DMS114 treated with DMSO at 0.1 percent for 48 hours (cell line): ENCODE data around the gene TMEFF1.

Source experiments
- DNase-seq: peaks from one replicate; lab custom pipeline; 2025; ENCODE audit not compliant: unreplicated experiment; lab: John Stamatoyannopoulos, UW

The TMEFF1 gene

DNA sequence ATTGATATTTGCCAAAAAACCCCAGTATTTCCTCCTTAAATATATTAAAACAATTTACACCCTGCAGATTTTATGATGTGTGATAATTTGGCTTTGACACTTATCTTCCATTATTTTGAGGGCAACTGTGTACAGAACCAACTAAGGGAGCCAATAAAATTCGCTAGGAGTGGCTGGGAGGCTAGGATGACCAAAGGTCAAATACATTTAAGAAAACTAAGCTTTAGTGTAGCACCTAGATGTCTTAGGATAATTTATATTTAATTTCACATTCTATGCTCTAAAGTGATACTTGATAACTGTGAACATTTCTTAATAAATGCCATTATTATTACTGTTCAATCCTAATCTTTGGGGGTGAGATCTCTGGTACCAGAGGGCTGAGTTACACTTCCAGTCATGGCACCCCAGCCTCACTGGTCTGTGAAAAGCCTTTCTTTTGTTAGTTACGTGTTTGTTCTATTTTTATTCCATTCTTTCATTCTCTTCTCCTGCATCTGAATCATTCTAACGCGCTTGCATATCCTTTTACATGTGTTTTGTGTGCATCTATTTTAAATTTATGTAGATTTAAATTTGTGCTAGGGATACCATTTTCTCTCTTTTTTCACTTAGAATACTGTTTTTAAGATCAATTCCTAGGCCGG is 26.9 kb upstream of the TMEFF1 start:
- no peak for DNase-seq

DNA sequence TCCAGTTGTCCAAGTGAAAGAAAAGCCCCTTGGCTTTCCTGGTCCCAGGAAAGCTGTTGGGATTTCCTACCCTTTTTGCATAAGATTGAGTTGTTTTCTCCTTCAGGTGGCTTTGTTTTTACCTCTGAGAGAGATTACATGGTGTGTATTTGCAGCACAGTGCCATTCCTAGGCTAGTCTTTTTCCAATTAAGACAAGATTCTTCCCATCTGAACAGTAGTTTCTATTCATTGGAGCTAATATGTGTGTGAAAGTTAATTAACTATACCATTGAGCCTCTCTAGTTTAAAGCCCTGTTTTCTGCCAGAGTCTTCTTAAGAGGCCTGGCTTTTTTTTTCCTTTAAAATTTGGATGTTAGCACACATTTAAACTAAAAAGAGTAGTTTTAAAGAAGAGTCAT is 25.9 kb upstream of the TMEFF1 start:
- no peak for DNase-seq

DNA sequence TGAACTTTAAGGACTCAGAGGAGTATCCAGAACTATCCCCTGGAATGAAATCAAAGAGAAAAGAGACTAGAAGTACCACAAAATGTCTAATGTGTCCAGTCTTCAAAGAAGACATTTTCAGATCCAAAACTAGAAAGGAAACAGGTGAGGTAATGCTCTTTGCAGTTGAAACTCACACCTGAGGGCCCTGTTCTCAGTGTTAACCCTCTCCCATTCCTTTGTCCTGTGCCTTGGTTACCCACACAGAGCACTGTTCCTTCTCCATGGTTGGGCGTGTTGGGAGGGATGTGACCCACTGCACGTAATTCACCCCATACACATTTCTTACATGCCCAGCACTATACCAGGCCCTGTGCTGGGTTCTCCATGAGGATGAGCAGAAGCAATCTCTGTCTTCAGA is 24.7 kb upstream of the TMEFF1 start:
- no peak for DNase-seq

DNA sequence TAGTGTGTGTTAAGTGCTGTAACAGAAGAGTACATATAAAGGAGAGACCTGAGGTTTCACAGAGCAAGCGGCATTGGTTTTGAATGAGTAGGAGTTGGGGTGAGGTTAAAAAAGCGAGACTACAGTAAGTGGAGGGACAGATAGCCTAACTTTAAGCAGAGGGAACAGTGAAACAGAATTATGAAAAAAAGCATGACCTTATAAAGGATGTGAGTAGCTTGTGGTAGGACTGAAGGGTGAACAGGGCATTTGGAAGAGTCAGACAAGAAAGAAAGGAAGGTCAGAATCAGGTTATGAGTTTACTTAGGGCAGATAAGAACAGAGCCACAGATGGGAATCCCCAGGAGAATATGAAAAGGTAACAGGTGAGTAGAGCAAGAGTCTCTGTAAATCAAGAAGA is 23.5 kb upstream of the TMEFF1 start:
- DNase-seq, result no peak

DNA sequence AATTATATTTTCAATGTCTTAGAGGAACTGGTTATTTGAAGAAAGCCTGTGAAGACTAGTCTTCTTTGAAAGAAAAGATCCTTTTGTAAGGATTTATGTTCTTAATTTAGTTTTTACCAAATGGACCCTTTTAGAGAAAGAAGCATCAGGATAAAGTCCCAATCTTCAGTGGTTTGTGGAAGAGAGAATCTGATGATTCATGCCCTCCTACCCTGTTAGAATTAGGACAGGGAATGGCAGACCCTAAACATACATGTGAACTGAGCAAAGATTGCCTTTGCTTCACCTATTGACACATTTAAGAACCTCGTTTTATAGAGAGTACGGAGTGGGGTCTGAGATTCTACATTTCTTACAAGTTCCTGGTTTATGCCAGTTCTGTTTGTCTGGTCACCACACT is 20.1 kb upstream of the TMEFF1 start:
- DNase-seq, result no peak

DNA sequence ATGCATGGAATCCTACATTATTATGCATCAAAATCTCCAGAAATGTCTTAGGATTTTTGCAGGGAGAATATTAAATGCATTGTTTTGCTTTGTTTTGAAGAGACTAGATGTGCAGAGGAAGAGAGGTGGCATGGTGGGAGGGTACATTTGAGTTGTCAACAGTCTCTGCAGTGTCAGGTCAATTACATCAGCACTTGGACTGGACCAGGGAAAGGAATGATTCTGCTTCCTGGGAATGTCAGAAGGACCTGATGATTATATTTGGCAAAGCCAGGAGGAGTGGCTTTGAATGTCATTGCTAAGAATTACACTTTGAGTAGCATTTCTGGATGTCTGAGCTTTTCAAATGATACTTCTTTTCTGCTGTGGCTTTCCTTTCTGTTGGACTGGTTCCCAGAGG is 17.5 kb upstream of the TMEFF1 start:
- no peak for DNase-seq

DNA sequence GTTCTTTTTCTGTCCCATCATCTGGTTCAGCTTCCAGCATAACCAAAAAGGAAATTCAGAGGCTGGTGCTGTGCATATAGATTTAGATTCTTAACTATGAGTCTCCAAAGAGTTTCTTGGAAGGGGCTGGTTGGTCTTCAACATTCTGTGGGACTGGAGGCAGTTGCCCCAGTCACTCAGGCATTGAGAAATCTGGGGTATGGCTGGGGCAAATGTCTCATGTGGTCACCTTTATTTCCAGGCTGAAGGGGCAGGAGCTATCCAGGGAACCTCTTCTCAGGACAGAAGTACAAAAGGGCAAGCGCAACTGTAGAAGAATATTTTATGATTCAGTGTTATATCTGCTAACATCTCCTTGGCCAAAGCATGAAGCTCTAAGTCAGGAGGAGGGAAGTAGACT is 15.4 kb upstream of the TMEFF1 start:
- DNase-seq, result no peak

DNA sequence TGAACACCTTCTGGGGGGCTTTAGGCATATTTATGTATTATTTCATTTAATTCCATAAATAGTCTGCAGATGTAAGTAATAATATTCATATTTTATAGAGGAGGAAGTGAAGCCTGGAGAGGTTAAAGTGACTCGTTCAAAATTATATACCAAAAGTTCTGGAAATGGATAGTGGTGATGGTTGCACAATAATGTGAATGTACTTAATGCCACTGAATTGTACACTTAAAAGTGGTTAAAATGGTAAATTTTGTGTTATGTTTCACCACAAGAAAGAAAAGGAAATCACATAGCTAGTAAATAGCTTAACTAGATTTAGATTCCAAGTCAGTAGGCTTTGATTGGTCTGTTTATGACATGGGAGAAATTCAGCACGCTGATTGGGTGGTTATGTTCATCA is 13.0 kb upstream of the TMEFF1 start:
- DNase-seq, result no peak

DNA sequence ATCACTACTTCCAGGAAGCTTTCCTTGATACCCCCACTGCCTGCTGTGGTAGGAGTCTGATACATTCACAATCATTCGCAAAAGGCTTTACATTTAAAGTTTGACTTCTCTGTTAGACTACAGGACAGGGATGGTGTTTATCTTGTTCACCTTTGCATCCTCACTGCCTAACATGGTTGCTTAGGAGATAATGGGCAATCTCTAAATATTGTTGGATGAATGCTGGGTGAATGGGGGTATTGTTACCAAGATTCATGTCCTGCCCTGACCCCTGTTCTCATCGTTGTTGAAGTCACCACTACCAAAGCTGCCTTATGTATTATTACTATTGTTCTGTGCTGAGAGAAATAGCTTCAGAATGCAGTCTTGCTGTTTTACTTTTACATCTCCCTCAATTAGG is 7.7 kb upstream of the TMEFF1 start:
- no peak for DNase-seq

DNA sequence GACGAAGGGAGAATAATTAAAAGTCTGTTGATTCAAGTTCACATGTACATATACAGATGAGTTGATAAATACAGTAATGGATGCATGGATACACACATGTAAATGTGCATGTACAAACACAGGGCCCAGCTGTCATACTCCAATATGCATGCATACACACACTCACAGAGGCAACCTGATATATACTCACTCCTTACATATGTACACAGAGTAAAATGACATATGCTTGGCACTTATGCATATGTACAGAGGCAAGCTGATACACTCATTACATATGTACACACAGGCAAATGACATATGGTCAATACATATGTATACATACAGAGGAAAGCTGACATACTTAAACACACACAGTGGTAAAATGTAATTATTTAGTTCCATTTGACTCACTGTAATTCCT is 7.2 kb upstream of the TMEFF1 start:
- DNase-seq, result no peak

DNA sequence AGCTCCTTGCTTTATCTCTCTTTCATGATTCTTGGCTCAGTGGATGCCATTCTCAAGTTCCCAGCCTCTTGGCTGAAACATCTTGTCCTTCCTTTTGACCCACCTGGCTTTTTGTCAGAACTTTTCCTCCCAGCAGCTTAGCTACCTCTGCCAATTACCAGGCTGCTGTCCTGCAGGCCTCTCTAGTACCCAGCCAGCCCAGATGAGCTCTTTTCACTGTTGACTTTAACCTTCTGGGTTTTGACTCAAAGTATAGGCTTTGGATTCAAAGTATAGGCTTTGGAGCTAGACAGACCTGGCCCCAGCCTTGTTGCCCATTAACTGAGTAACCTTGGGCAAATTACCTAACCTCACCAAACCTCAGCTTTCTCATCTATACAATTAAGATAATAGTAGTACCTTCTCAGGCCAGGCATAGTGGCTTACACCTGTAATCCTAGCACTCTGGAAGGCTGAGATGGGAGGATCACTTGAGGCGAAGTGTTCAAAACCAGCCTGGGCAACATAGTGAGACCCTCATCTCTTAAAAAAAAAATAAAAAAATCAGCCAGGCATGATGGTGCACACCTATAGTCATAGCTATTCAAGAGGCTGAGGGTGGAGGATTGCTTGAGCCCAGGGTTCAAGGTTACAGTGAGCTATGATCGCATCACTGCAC is 6.6 kb upstream of the TMEFF1 start:
- no peak for DNase-seq

DNA sequence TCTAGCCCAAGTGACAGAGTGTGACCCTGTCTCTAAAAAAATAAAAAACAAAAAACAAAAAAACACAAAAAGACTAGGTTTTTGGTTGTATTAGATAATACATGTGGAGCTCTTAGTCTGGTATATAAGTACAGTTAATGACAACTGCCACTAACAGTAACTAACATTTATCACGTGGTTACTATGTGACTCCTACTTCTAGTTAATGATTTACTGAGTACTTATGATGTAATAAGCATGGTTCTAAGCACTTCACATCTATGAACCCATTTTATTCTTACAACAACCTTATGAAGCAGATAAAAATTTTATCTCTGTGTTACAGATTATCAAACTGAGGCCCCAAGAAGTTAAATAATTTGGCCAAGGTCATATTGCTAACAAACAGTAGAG is 6.1 kb upstream of the TMEFF1 start:
- no peak for DNase-seq

DNA sequence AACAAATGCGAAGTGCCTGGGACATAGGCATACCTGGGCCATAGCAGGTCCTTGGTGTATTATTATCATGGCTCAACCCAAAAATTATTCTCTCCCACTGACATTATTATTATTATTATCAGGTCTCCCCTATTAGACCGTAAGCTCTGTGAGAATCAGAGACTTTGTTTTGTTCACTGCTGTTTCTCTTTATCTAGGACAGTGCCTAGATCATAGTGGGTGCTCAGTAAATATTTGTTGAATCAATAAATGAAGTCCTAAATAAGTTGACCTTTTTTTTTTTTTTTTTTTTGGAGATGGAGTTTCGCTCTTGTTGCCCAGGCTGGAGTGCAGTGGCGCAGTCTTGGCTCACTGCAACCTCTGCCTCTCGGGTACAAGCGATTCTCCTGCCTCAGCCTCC is 4.9 kb upstream of the TMEFF1 start:
- no peak for DNase-seq

DNA sequence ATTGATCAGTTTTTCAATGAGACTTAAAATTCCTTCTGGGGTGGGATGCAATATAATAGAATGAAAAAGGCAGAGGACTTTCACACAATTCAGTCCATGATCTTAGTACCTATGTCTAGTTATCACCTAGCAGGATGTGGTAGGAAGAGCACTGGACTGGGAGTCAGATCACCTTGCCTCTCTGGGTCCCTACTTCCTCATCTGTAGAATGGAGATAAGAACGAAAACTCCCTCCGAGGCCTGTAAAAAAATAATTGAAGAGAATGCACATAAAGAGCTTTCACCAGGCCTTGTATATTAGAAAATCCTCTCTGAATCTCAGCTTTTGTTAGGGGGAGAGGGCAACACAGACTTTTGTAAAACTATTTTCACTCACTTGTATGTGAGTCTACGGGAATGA is 681 bp upstream of the TMEFF1 start:
- no peak for DNase-seq

DNA sequence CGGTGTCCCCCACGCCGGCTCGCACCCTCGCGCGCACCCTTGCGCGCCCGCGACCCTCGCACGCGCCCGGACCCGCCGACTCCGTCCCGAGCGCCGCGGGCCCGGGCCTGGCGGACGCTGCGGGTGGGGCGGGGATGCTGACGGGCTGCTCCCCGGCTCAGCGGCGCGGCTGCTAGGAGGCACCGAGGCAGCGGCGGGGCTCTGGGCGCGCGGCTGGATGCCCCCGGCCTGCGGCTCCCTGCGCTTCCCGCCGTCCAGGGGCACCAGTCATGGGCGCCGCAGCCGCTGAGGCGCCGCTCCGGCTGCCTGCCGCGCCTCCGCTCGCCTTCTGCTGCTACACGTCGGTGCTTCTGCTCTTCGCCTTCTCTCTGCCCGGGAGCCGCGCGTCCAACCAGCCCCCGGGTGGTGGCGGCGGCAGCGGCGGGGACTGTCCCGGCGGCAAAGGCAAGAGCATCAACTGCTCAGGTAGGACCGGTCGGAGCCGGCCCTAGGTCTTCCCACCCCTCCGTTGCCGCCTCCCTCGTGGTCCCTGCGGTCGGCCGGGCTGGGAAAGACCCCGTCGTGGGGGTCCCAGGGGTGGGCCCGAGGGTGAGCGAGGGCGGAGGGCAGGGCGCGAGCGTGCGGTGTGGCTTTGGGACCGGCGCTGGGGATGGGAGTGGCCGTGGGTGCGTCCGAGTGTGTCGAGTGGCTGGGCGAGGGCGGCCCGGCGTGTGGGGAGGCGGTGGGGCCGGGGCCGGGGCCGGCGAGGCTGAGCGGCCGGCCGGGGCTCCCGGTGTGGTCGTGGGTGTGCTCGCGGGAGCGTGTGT is 530 bp downstream of the TMEFF1 start:
- no peak for DNase-seq

DNA sequence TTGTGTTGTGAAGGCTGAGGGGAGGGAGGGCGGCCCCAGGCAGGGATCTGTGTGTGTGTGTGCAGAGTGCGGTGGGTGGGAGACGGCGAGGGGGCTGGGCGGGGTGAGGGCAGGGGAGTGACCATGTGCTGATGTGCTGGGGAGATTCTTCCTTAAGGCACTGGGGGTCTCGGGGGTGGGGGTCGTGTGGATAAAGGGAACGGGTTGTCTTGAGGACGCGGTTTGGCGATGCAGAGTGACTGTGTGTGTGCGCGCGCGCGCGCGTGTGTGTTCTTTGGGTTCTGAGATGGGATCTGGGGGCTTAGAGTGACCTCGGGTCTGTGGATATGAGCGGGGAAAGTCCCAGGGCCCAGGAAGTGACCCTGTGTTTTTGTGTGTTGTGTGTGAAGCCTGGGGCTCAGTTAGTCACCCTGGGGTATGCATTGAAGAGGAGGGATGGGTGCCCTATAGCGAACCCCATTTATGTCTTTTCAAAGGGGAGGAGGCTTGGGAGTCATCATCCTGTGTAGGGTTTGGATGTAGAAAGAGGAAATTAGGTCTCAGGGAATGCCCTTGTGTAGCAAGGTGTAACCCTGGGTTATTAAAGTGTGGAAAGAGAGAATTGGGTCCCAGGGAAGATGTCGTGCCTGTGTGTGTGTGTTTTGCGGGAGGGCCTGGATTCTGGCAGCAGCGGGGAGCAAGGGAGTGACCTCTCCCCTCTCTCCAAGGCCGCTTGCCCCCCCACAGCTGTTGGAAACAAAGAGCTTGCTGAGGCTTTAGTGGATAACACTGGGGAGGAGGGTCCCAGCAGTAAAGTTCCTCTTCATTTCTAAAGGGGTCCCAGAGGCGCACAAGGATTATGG is 1.4 kb downstream of the TMEFF1 start:
- no peak for DNase-seq

DNA sequence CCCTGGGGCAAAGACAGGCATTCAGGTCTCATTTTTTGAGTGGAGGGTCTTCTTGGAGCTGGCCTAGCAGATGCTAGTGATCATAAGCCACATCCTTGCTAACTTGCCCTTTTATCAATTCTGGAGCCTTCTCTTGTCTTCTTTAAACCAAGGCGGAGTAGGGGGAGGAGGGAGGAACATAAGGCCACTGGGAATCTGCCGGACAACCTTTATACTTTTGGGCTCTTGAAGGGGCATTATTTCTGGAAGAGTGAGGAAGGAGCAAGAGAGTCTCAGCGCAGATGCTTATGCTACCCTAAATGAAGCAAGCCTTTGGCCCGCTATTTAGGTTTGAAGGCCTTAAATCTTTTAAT is 2.0 kb downstream of the TMEFF1 start:
- DNase-seq, result no peak

DNA sequence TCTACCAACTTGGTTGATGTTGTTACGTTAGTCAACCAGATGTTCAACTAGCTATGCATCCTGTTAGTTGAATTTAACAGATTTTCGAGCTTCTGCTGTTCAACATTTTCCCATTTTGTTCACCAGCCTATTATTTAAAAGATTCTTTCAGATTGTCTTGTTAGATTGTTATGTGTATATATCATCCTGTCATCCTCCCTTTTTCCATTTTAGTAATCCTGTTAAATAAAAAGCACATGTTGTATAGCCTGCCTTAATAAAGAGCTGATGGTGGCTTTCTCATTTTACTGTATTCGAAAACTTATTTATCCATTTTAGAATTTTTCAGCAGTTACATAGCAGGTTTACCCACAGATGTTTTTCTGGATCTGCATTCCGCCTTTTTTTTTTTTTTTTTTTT is 4.3 kb downstream of the TMEFF1 start:
- no peak for DNase-seq

DNA sequence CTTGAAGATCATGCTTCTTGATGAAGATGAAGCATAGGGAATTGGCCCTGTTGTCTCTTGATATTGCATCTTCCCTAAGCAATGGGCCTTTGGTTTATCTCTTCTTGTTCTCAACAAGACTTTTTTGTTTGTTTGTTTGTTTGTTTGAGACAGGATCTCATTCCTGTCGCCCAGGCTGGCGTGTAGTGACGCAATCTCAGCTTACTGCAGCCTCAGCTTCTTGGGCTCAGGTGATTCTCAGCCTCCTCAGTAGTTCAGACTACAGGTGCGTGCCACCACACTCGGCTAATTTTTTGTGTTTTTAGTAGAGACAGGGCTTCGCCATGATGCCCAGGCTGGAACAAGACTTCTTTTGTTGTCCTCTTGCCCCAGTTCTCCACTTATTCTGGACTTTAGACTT is 5.2 kb downstream of the TMEFF1 start:
- no peak for DNase-seq

DNA sequence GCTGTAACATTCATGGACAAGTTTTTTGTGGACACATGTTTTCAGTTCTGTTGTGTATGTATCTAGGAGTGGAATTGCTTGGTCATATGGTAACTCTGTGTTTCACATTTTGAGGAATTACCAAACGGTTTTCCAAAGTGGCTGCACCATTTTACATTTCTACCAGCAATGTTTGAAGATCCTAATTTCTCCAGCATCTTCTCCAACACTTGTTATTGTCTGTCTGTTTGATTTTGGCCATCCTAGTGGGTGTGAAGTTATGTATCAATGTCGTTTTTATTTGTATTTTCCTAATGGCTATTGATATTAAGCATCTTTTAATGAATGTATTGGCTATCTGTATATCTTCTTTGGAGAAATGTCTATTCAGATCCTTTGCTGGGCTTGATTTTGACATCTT is 6.9 kb downstream of the TMEFF1 start:
- DNase-seq, result no peak

DNA sequence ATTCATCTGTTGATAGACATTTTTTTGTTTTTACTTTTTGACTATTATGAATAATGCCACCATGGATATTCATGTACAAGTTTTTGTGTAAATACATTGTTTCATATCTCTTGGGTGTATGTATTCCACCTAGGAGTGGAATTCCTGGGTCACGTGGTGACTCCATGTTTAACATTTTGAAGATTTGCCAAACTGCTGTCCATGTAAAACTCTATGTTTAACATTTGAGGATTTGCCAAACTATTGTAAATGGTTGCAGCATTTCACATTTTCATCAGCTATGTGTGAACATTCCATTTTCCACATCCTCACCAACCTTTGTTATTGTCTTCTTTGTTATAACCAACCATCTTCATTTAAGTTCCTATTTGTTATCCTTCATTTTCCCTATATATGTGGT is 12.2 kb downstream of the TMEFF1 start:
- DNase-seq, result no peak
